GM18873 (cell line): ENCODE measurements around the gene ATG7.

Experiments
- ATAC-seq: cut with Tn5 transposase; IDR thresholded peaks from one replicate; pipeline ENCODE4 v1.9.1; 2021; ENCODE audit warnings: mild to moderate bottlenecking, moderate library complexity, moderate number of reproducible peaks; ENCODE audit not compliant: unreplicated experiment, low FRiP score

The ATG7 gene

GRCh38 chr3:11596387-11596786 is 324.2 kb downstream of the ATG7 start:
- ATAC-seq, result no peak

- ATAC-seq, result no peak
Measured at GRCh38 chr3:11600501-11601282, 328.5 kb downstream of the ATG7 start.

GRCh38 chr3:11601446-11602238 is 329.4 kb downstream of the ATG7 start:
- ATAC-seq, result peak; percentile 90

- no peak for ATAC-seq
Measured at GRCh38 chr3:11602239-11602840, 330.1 kb downstream of the ATG7 start.

- no peak for ATAC-seq
Measured at GRCh38 chr3:11602886-11603527, 330.8 kb downstream of the ATG7 start.

GRCh38 chr3:11603628-11604027 is 331.4 kb downstream of the ATG7 start:
- no peak for ATAC-seq

GRCh38 chr3:11604139-11604892 is 332.1 kb downstream of the ATG7 start:
- no peak for ATAC-seq

- ATAC-seq, result no peak
Measured at GRCh38 chr3:11605398-11605797, 333.2 kb downstream of the ATG7 start.

- ATAC-seq, result no peak
Measured at GRCh38 chr3:11606090-11606784, 334.0 kb downstream of the ATG7 start.

GRCh38 chr3:11606865-11607440 is 334.8 kb downstream of the ATG7 start:
- ATAC-seq, result no peak
